HEK293T (cell line): ENCODE measurements around the gene TRIM47.
"Not testable (repeated sequence)": the region's sequence is repeated elsewhere in the genome, so short reads cannot be mapped to it uniquely, and the experiment has no call there.

ENCODE experiments used
- CTCF ChIA-PET: fragments of 350-600 bp; formaldehyde crosslinking; extraction: SDS; loops from one replicate; lab custom pipeline; 2021; ENCODE audit warnings: antibody characterized with exemption, inconsistent platforms; lab: Yijun Ruan, JAX
- POLR2A ChIA-PET: fragments of 350-600 bp; formaldehyde crosslinking; extraction: SDS; loops from one replicate; lab custom pipeline; 2020; ENCODE audit warnings: antibody characterized with exemption, inconsistent platforms; lab: Yijun Ruan, JAX
- DNase-seq: peaks from one replicate; pipeline ENCODE4 v3.0.0; 2012; ENCODE audit warnings: mixed read lengths; ENCODE audit errors: extremely low spot score
- ARNT ChIP-seq: fragments of 450-650 bp; IDR thresholded peaks from 2 replicates; pipeline ENCODE4 v1.6.1; 2017; ENCODE audit warnings: mild to moderate bottlenecking
- BHLHE40 ChIP-seq: fragments of 450-650 bp; IDR thresholded peaks from 2 replicates; pipeline ENCODE4 v1.6.1; 2016; ENCODE audit warnings: mild to moderate bottlenecking, moderate library complexity, borderline replicate concordance
- CTBP1 ChIP-seq: fragments of 450-650 bp; IDR thresholded peaks from 2 replicates; pipeline ENCODE4 v1.6.1; 2016; ENCODE audit warnings: borderline replicate concordance
- ELF4 ChIP-seq: fragments of 450-650 bp; IDR thresholded peaks from 2 replicates; pipeline ENCODE4 v1.6.1; 2017; ENCODE audit warnings: antibody characterized with exemption
- FOXA1 ChIP-seq: fragments of 450-650 bp; IDR thresholded peaks from 2 replicates; pipeline ENCODE4 v1.6.1; 2016; ENCODE audit warnings: mild to moderate bottlenecking
- FOXK2 ChIP-seq: fragments of 450-650 bp; IDR thresholded peaks from 2 replicates; pipeline ENCODE4 v1.6.1; 2016; ENCODE audit warnings: mild to moderate bottlenecking
- FOXM1 ChIP-seq: fragments of 450-650 bp; IDR thresholded peaks from 2 replicates; pipeline ENCODE4 v1.6.1; 2017; ENCODE audit warnings: mild to moderate bottlenecking, borderline replicate concordance
- HDGF ChIP-seq: fragments of 450-650 bp; IDR thresholded peaks from 2 replicates; pipeline ENCODE4 v1.6.1; 2017; ENCODE audit warnings: antibody characterized with exemption, borderline replicate concordance
- L3MBTL2 ChIP-seq: fragments of 450-650 bp; conservative IDR thresholded peaks from 2 replicates; pipeline ENCODE4 v1.6.1; 2016; ENCODE audit warnings: mild to moderate bottlenecking
- LEF1 ChIP-seq: fragments of 450-650 bp; IDR thresholded peaks from 2 replicates; pipeline ENCODE4 v1.6.1; 2017; ENCODE audit warnings: mild to moderate bottlenecking, borderline replicate concordance
- NFRKB ChIP-seq: fragments of 450-650 bp; IDR thresholded peaks from 2 replicates; pipeline ENCODE4 v1.6.1; 2016; ENCODE audit warnings: mild to moderate bottlenecking, moderate library complexity
- SP1 ChIP-seq: fragments of 450-650 bp; IDR thresholded peaks from 2 replicates; pipeline ENCODE4 v1.6.1; 2017
- SUZ12 ChIP-seq: fragments of 450-650 bp; IDR thresholded peaks from 2 replicates; pipeline ENCODE4 v1.6.1; 2016; ENCODE audit warnings: mild to moderate bottlenecking
- TARDBP ChIP-seq: fragments of 450-650 bp; IDR thresholded peaks from 2 replicates; pipeline ENCODE4 v1.6.1; 2016
- ZNF384 ChIP-seq: fragments of 450-650 bp; IDR thresholded peaks from 2 replicates; pipeline ENCODE4 v1.6.1; 2016
- TF ChIP-seq, protein P1 (sequence below): fragments of 450-650 bp; IDR thresholded peaks from 2 replicates; pipeline ENCODE4 v1.6.1; 2016

Gene TRIM47

DNA sequence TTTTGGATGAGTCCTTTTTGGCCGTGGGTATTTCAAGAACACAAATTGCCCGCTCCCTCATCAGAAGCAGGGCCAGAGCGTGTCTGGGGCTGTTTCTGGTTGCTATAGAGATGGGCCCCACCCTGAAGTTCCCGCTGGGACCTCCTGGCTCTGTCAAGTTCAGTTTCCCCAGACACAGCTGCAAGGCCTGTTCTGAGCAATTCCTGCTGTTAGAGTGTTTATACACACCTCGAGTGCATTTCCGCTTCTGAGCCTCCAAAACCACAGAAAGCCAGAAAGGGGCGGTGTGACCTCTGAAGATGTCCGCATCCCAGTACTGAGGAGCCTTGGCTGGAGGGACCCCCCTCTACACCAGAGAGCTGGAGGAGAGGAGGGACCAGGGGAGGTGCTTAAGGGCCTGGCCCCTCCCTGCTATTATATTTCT lies 13.9 kb downstream of the TRIM47 start:
- no peak for TF ChIP-seq BHLHE40
- TF ChIP-seq, protein P1, sequence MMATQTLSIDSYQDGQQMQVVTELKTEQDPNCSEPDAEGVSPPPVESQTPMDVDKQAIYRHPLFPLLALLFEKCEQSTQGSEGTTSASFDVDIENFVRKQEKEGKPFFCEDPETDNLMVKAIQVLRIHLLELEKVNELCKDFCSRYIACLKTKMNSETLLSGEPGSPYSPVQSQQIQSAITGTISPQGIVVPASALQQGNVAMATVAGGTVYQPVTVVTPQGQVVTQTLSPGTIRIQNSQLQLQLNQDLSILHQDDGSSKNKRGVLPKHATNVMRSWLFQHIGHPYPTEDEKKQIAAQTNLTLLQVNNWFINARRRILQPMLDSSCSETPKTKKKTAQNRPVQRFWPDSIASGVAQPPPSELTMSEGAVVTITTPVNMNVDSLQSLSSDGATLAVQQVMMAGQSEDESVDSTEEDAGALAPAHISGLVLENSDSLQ, result no peak
- no peak for TF ChIP-seq ARNT
- no peak for TF ChIP-seq SUZ12
- no peak for TF ChIP-seq ELF4
- no peak for DNase-seq
- ChIA-PET POLR2A (interaction anchor here (0.8 to 2.4 kb wide), 3 partner anchors 9 to 85 kb away, joined by 3 to 6 read pairs (median 4); partner anchors contain the start of gene WBP2), CTCF (interaction anchor here (0.6 kb wide), 2 partner anchors 117 to 372 kb away, joined by 3 read pairs; no protein-coding TSS in a partner anchor)

DNA sequence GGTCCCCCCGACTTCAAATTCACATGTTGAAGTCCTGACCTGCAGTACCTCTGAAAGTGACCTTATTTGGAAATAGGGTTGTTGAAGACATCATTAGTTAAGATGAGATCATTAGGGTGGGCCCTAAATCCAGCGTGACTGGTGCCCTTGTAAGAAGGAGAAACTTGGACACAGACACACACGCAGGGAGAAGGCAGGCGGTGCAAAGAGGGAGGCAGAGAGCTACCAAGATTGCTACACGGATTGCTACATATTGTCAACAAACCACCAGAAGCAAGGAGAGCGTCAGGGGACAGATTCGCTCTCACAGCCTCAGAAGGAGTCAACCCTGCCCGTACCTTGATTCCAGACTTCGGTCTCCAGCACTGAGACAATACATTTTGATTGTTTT lies 16.5 kb downstream of the TRIM47 start:
- ChIA-PET POLR2A (interaction anchor here (0.6 kb wide), 1 partner anchor 254 kb away, joined by 3 read pairs; no protein-coding TSS in a partner anchor), CTCF (interaction anchor here (1.1 to 2.6 kb wide), 7 partner anchors 11 to 65 kb away, joined by 4 to 33 read pairs (median 10); partner anchors contain the start of gene TRIM47)

DNA sequence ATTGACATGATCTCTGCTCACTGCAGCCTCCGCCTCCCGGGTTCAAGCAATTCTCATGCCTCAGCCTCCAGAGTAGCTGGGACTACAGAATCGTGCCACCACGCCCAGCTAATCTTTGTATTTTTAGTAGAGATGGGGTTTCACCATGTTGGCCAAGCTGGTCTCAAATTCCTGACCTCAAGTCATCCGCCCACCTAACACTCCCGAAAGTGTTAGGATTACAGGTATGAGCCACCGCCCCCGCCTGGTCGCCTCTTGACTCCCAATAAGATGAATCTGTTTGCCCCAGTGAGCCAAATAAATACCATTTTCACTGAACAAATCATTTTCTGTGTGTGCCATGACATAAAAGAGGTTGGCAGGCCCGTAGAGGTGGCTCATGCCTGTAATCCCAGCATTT lies 19.0 kb downstream of the TRIM47 start:
- DNase-seq, POLR2A ChIA-PET: not testable (repeated sequence)
- CTCF ChIA-PET, result interaction anchor here (0.9 to 1.4 kb wide), 2 partner anchors 13 to 76 kb away, joined by 3 to 4 read pairs; no protein-coding TSS in a partner anchor

More for the DNA sequence above, 16.5 kb downstream of the TRIM47 start:
- no peak for TF ChIP-seq SUZ12
- TF ChIP-seq L3MBTL2, result no peak
- no peak for TF ChIP-seq CTBP1
- TF ChIP-seq ELF4, result no peak
- TF ChIP-seq FOXM1, result no peak
- TF ChIP-seq FOXK2, result no peak
- TF ChIP-seq NFRKB, result no peak
- TF ChIP-seq, protein P1, result no peak
- no peak for TF ChIP-seq SP1
- no peak for TF ChIP-seq HDGF
- DNase-seq, result no peak

DNA sequence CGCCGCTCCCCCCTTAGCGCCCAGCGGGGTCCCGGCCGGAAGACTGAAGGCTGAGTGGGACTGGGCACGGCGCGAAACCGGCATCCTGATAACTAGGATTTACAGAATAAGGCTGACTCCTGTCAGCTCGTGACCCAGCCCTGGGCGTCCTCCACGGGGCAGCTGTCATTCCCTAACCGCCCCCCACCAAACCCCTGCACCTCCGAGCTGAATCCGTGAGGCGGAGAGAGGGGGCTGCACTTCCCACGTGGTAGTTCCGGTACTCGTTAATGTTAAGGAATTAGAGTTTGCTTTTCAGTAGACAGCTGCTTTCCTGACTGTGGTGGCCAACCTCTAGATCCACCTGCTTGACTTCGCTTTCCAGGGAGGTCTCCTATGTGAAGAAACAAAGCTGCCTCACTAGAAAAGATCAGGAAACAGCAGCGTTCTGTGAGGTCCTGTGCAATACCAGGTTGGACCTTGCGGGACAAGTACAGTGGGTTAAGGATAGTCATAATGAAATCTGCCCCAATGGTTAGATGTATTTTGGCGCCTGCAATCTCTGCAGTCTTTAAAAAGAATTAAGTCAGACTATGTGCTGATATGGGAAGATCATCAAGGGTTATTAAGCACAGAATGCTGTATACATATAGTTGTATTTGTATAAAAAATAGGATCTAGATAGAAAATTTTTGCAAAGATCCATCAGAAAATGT lies 22.2 kb downstream of the TRIM47 start:
- ChIA-PET CTCF (interaction anchor here (0.6 to 2.0 kb wide), 9 partner anchors 11 to 389 kb away, joined by 3 to 13 read pairs (median 3); partner anchors contain the start of gene TRIM65), POLR2A (interaction anchor here (0.6 to 3.3 kb wide), 27 partner anchors 10 to 248 kb away, joined by 3 to 39 read pairs (median 6); partner anchors contain the start of genes FBF1, GALK1, MRPL38 and TRIM47)
- peak; percentile 73 for DNase-seq
- TF ChIP-seq FOXA1 (no peak), L3MBTL2 (peak; percentile 49; the same call in 1 of the 2 replicates), BHLHE40 (no peak)

DNA sequence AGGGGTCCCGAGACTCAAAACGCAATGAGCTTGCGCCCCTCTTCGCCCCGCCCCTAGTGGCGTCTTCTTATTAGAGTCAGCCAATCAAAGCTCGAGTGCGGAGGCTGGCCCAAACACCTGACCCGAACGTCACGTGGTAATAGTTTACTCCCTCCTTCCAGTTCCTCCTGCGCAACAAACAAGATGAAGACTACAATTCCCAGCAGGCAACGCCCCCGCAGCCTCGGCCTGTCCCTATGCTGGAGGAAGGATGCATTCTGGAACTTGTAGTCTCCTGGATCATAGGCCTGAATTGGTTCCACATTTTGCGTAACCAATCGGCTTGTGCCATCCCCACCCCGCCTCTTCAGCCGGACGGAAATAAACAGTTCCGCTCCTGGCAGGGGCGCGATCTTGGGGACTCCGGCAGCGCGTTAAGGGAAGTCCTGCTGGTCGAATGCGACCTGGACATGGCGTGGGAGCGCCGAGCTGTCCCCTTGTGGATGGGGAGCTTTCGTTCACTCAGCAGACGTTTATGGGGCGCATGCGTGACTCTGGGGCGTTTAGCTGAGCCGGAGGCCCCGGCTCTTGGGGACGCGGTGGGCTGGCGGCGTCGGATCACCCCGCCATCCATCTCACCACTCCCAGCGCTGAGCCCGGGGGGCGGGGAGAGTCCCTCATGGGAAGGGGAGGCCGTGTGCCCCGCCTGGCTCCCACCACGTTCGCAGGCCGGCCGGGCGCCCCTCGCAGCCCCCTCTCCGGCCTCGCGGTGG lies 22.9 kb downstream of the TRIM47 start, which contains the start of gene WBP2:
WBP2 (minus strand) TSS at position 26 of the 752 bp plus-strand sequence. CDS start 38 bp downstream, outside the sequence.
- no peak; the same call in 1 of the 2 replicates for TF ChIP-seq SUZ12
- no peak for TF ChIP-seq ZNF384
- TF ChIP-seq HDGF, result 0 out of 2 replicates have a peak, but pooled peaks have one; percentile 16
- TF ChIP-seq, protein P1, result 0 out of 2 replicates have a peak, but pooled peaks have one; percentile 34
- peak; percentile 94 for TF ChIP-seq L3MBTL2
- TF ChIP-seq FOXK2, result no peak
- TF ChIP-seq ELF4, result no peak; the same call in 1 of the 2 replicates
- no peak for TF ChIP-seq TARDBP
- no peak for TF ChIP-seq FOXA1
- no peak for TF ChIP-seq ARNT
- no peak for TF ChIP-seq BHLHE40
- no peak for TF ChIP-seq CTBP1
- no peak for TF ChIP-seq NFRKB
- TF ChIP-seq FOXM1, result no peak
- no peak for TF ChIP-seq SP1
- TF ChIP-seq LEF1, result no peak
- ChIA-PET POLR2A (interaction anchor here (0.5 to 3.3 kb wide), 44 partner anchors 9 to 873 kb away, joined by 3 to 39 read pairs (median 5); partner anchors contain the start of genes CDK3, FBF1, GALK1 and MRPL38), CTCF (interaction anchor here (0.6 to 2.0 kb wide), 11 partner anchors 10 to 150 kb away, joined by 3 to 13 read pairs (median 4); partner anchors contain the start of gene TRIM65)
- peak; percentile 98 for DNase-seq

DNA sequence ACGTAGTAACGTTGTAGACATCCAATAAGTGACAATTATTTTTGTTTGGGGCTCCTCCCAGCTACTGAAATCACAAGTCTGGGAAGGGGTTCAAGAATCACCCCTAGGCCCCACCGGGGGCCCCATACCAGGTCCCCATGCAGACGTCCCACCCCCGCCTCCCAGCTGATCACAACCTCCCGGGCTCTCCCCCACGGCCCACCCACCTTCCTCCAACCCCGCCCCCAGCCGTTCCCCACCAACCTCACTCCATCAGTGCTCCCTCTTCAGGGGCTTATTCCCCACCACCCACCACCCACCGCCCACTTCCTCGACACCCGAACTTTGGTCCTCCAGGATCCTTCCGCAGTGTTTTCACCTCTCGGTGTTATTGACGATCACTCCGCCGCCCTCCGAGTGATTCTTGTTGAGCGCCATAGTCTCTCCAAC lies 23.5 kb downstream of the TRIM47 start:
- TF ChIP-seq SUZ12 (no peak), CTBP1 (no peak), ZNF384 (no peak), ARNT (no peak), FOXA1 (no peak), BHLHE40 (no peak), HDGF (no peak), FOXM1 (no peak), SP1 (no peak)
- TF ChIP-seq, protein P1, result no peak
- POLR2A ChIA-PET, result interaction anchor here (0.5 to 3.3 kb wide), 39 partner anchors 9 to 872 kb away, joined by 3 to 39 read pairs (median 5); partner anchors contain the start of genes CDK3, FBF1, GALK1 and MRPL38
- peak; percentile 46 for DNase-seq
- CTCF ChIA-PET, result interaction anchor here (0.6 to 2.0 kb wide), 9 partner anchors 9 to 150 kb away, joined by 3 to 13 read pairs (median 4); no protein-coding TSS in a partner anchor
